ENCODE results near the gene TTC28.
"Not testable (repeated sequence)": the region's sequence is repeated elsewhere in the genome, so short reads cannot be mapped to it uniquely, and the experiment has no call there.

- not testable (repeated sequence) for TF ChIP-seq CTCF (conservative IDR thresholded peaks at IDR 0.05 in 1 of 2, IDR thresholded peaks at IDR 0.05 in 1 of 2; ENCODE audit: low read depth in 1 of 2, low read length in 2 of 2); EZH2 (IDR thresholded peaks at IDR 0.05; ENCODE audit: low read length, missing control alignments)
Observed at GRCh38 chr22:28467055-28467454, 212.6 kb downstream of the TTC28 start.
